Mucosa of rectum (tissue), 2 donors: ENCODE results near the gene PGLYRP2.
A peak's percentile ranks its signal among the peaks of the same experiment; 100 is the strongest.

ENCODE experiments used
- H3K27ac ChIP-seq, 2 donors: one replicate each; pipeline ENCODE4 v1.7.0; 2013; ENCODE audit warnings: inconsistent platforms in 2 of 2, low read depth in 2 of 2, low read length in 2 of 2
- H3K27me3 ChIP-seq, 2 donors: one replicate each; pipeline ENCODE4 v1.7.0; 2013; ENCODE audit warnings: low read length in 2 of 2; ENCODE audit not compliant: control insufficient read depth in 2 of 2, insufficient read depth in 2 of 2
- H3K36me3 ChIP-seq, 2 donors: one replicate each; pipeline ENCODE4 v1.7.0; 2013; ENCODE audit warnings: low read length in 2 of 2; ENCODE audit not compliant: control insufficient read depth in 2 of 2, insufficient read depth in 2 of 2
- H3K4me1 ChIP-seq, 2 donors: one replicate each; pipeline ENCODE4 v1.7.0; 2013; ENCODE audit warnings: low read length in 2 of 2, mild to moderate bottlenecking in 1 of 2; ENCODE audit not compliant: control insufficient read depth in 2 of 2, insufficient read depth in 2 of 2
- H3K4me3 ChIP-seq, 2 donors: one replicate each; pipeline ENCODE4 v1.7.0; 2013; ENCODE audit warnings: low read length in 2 of 2
- H3K9ac ChIP-seq, 2 donors: one replicate each; pipeline ENCODE4 v1.7.0; 2013; ENCODE audit warnings: low read length in 2 of 2, low read depth in 1 of 2, mild to moderate bottlenecking in 1 of 2
- H3K9me3 ChIP-seq, 2 donors: one replicate each; pipeline ENCODE4 v1.7.0; 2013; ENCODE audit warnings: low read length in 2 of 2; ENCODE audit not compliant: control insufficient read depth in 2 of 2
- donor health status: healthy.
- donor health status: Normal muscosa, but diverticular disease.

Gene PGLYRP2

DNA sequence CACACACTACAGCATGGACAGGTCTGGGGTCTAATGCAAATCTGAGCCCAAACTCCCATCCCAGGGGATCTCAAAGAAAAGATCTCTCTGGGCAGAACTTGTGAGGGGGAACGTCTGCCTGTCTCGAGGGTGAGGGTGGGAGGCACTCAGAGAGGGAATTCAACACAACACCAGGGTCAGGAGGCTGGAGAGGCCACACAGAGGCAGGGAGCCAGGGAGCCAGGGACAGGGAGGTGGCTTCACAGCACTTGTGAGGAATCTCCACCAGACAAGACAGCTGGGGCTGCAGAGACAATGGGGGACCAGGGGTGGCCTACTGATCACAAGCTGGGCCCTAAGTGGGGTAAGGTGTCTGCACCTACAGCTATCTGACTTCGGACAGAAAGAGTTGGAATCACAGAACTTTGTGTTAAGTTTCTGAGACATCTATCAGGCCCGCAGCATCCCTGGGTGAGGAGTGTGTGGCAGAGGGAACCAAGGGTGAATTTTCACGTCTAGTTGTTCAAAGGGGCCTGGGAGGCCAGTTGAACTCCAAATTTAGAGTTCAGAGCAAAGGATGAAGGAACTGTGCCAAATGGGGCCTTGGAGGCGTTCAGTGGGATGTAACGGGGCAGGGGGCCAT, 47.8 kb downstream of the PGLYRP2 start:
- Histone ChIP-seq H3K4me1 (peaks cover 12 to 22% of the 10 kb centered on the region in 2 donors), H3K9me3 (no peaks in the 10 kb centered on the region), H3K9ac (peak overlapping the region; percentile 62 to 68), H3K36me3 (peaks cover 7 to 13% of the 10 kb centered on the region in 2 donors), H3K27me3 (no peaks in the 10 kb centered on the region), H3K27ac (no peak overlapping the region), H3K4me3 (peak overlapping the region; percentile 74 to 81)

GRCh38 chr19:15430526-15431120, 48.7 kb downstream of the PGLYRP2 start:
- Histone ChIP-seq H3K9me3 (no peaks in the 10 kb centered on the region), H3K36me3 (peaks cover 13 to 19% of the 10 kb centered on the region in 2 donors), H3K9ac (no peak overlapping the region), H3K27ac (no peak overlapping the region), H3K27me3 (no peaks in the 10 kb centered on the region), H3K4me1 (peaks cover 12 to 22% of the 10 kb centered on the region in 2 donors), H3K4me3 (peak overlapping the region in 1 of 2 donors; percentile 81)

DNA sequence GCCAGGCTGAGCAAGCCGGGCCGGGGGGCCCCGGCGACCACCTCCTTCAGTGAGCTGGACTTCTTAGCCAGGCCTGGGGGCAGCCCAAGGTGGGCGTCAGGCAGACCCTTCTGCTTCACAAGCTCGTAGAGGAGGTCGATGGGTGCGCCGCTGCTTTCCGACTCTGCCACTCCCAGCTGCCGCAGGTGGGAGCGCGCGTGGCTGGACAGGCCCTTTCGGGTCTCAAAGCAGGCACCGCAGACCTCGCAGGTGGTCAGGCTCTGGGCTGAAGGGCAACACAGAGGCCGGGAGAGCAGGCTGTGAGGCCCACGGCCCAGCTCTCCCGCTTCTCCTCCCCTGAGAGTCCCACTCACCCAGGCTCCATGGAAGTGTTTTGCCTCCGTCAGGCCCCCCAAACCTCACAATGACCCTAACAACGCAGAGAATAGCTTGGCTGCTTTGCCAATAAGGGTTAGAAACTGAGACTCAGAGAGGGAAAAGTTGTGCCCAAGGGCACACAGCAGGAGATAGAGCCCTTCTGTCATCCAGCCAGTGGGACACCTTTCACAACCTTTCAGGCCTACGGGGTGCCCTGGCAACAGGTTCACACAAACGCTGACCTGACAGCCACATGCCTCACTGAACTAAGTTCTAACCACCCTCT, 49.4 kb downstream of the PGLYRP2 start:
- peaks cover 12 to 22% of the 10 kb centered on the region in 2 donors for H3K4me1 ChIP-seq
- H3K9me3 ChIP-seq = no peaks in the 10 kb centered on the region
- no peak overlapping the region for H3K27ac ChIP-seq
- no peak overlapping the region for H3K4me3 ChIP-seq
- H3K9ac ChIP-seq = no peak overlapping the region
- no peaks in the 10 kb centered on the region for H3K27me3 ChIP-seq
- H3K36me3 ChIP-seq = peaks cover 18 to 19% of the 10 kb centered on the region in 2 donors

DNA sequence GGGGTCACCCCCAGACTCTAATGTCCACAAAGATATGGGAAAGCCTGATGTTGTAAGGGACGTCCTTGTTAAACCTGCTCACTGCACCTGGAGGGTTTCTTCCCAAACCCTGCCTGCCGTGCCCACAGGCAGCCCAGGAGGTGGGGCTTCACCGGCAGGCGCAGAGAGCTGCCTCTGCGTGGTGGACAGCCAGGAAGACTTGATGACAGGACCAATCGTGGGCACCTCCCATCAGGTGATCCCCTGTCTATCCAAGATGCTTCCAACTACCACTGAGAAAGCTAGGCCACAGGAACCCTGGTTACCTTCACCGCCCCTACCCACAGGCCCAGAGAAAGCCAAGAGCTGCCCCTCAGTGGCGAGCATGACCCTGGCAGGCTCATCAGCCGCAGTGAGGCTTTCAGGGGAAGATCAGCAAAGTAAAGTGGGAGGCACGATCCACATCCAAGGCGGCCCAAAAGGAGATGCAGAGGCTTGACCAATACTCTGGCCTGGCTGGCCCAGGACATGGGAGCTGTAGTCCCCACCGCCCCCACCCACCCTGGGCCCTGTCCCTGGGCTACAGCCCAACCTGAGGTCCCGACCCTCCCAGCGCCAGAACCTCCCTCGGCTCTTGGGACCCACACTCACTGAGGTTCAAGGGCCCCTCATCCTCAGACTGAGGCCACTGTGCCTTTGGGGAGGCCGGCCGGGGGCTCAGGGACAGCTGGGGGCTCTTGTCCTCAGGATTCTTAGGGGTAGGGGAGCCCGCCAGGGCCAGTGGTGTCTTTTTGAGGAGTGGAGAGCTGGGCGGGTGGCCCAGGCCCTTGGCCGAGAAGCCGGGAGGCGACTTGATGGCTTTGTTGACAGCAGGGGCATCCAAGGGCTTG, 50.1 kb downstream of the PGLYRP2 start:
- peaks cover 12 to 22% of the 10 kb centered on the region in 2 donors for H3K4me1 ChIP-seq
- peaks cover 21 to 23% of the 10 kb centered on the region in 2 donors for H3K36me3 ChIP-seq
- H3K9ac ChIP-seq = no peak overlapping the region

DNA sequence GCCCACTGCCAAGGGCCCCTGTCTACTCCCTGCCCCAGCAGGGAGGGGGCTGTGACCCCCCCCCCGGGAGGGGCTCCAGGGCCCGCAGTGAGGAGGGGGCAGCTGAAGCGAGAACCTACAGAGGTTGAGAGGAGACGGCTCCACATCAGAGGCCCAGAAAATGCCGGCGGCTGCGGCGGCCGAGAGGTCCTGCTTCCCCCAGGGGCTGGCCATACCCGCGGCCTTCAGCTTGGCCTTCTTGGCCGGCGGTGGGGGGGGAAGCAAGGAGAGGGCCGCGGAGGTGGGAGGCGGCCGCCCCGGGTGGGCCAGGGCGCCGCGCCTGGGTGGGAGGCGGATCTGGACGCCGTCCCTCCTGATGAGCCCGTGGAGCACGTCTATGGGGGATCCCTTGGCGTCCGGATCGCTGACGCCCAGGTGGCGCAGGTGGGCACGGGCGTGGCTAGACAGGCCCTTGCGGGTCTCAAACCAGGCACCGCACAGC, 51.3 kb downstream of the PGLYRP2 start:
- Histone ChIP-seq H3K36me3 (peaks cover 32 to 33% of the 10 kb centered on the region in 2 donors), H3K27me3 (no peaks in the 10 kb centered on the region), H3K9ac (no peak overlapping the region), H3K4me3 (no peak overlapping the region), H3K4me1 (peaks cover 12 to 16% of the 10 kb centered on the region in 2 donors), H3K9me3 (no peaks in the 10 kb centered on the region), H3K27ac (no peak overlapping the region)

More for the DNA sequence above, 50.1 kb downstream of the PGLYRP2 start:
- Histone ChIP-seq H3K27me3 (no peaks in the 10 kb centered on the region), H3K4me3 (no peak overlapping the region), H3K27ac (no peak overlapping the region), H3K9me3 (no peaks in the 10 kb centered on the region)

- Histone ChIP-seq H3K9ac (no peak overlapping the region), H3K4me1 (peaks cover 12 to 16% of the 10 kb centered on the region in 2 donors), H3K9me3 (no peaks in the 10 kb centered on the region), H3K4me3 (no peak overlapping the region), H3K27me3 (no peaks in the 10 kb centered on the region), H3K27ac (no peak overlapping the region), H3K36me3 (peaks cover 36 to 38% of the 10 kb centered on the region in 2 donors)
These were observed 52.0 kb downstream of the PGLYRP2 start for GRCh38 chr19:15427350-15427700.

DNA sequence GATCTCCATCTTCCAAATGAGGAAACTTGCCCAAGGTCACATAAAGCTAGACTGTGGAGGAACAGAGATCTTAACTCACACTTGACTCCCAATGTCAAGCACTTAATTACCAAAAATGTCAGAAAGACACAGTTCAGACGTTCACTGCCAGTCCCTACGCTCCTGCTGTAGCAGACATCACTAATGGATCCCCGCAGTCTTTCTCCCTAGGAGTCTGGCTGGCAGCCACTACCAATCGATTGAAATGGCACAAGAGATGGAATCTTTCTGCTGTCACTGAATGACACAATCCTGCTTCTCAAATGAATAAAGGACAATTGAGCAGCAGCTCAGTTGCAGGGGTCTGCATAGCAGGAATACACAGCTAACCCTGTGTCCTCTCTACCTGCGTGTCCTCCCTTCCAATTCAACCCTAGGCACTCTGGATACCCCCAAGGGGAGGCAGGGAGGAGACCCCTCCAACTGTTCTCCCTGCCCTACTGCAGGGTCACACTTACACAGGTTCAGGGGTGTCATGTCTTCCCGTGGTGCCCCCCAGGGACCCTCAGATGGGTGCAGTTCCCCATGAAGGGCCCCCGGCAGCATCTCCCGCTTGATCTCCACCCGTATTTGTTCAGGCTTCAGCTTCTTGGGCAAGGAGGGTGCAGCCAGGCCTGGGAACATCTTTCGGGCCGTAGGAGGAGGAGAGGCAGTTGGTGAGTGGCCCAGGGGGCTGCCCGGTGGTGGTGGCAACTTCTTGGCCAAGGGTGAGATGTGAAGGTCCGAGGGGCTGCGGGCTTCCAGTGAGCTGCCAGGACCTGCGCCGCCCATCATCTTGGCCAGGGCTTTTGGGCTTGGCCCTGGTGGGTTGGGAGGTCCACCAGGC, 52.6 kb downstream of the PGLYRP2 start:
- Histone ChIP-seq H3K4me1 (peaks cover 10 to 12% of the 10 kb centered on the region in 2 donors), H3K36me3 (peaks cover 36 to 38% of the 10 kb centered on the region in 2 donors), H3K9ac (no peak overlapping the region), H3K27me3 (no peaks in the 10 kb centered on the region), H3K4me3 (no peak overlapping the region), H3K27ac (no peak overlapping the region), H3K9me3 (no peaks in the 10 kb centered on the region)

DNA sequence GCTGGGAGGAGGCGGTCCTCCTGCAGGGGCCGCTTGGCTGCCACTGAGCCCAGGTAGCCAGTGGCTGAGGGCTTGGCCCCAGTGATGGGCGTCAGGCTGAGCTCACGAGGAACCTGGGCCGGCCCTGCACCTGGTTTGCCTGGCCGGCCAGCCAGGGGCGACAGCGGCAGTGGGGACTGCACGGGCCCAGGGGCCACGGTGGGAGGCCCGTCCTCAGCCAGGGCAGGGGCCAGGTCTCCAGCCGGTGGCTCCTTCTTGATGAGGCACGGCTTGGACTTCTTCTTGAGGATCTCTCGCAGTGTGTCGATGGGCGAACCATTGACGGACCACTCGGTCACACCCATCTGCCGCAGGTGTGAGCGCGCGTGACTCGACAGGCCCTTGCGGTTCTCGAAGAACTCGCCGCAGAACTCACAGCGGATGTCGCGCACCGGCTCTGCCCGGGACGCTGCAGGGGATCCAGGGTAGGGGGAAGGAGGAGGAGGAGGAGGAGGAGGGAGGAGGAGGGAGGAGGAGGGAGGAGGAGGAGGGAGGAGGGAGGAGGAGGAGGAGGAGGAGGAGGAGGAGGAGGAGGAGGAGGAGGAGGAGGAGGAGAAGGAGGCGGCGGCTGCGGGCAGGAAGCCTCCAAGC, 53.9 kb downstream of the PGLYRP2 start:
- Histone ChIP-seq H3K27me3 (no peaks in the 10 kb centered on the region), H3K4me3 (no peak overlapping the region), H3K27ac (no peak overlapping the region), H3K9me3 (no peaks in the 10 kb centered on the region), H3K36me3 (peaks cover 36 to 38% of the 10 kb centered on the region in 2 donors), H3K4me1 (no peaks in the 10 kb centered on the region), H3K9ac (no peak overlapping the region)

DNA sequence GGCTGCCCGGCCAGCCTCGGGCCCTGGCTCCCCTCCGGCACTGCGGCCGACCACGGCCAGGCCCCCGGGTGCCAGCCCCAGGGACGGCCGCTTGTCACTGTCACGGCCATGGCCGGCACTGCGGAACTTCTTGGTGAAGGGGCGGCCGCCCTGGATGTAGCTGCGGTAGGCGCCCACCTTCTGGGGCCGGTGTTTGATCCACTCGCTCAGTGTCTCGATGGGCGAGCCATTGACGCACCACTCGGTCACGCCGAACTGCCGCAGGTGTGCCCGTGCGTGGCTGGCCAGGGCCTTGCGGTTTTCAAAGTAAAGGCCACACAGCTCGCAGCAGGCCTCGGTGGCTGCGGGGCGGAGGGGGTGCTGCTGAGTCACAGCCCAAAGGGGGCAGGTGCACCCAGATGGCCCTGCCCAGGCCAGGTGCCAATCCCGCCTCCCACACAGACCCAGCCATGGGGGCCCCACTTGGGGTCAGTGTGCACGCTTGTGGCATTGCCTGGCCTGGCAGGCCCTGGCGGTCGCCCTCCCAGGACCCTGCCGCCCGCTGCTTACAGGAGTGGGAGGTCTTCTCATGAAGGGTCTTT, 54.5 kb downstream of the PGLYRP2 start:
- H3K27me3 ChIP-seq = no peaks in the 10 kb centered on the region
- no peaks in the 10 kb centered on the region for H3K9me3 ChIP-seq
- H3K4me1 ChIP-seq = peaks cover 0 to under 1% of the 10 kb centered on the region in 2 donors
- H3K27ac ChIP-seq = no peak overlapping the region
- peaks cover 36 to 38% of the 10 kb centered on the region in 2 donors for H3K36me3 ChIP-seq
- H3K4me3 ChIP-seq = no peak overlapping the region
- H3K9ac ChIP-seq = no peak overlapping the region
